Raji (cell line): ENCODE measurements around the gene NEGR1.

ENCODE experiments used
- POLR2A ChIP-seq: IDR thresholded peaks from 2 replicates; pipeline ENCODE4 v1.6.1; 2011; ENCODE audit warnings: low read depth, low read length, control low read depth; ENCODE audit not compliant: insufficient read depth

The NEGR1 gene

GRCh38 chr1:71565262-71565661 is 717.1 kb downstream of the NEGR1 start:
- TF ChIP-seq POLR2A = no peak

GRCh38 chr1:71562298-71562697 is 720.0 kb downstream of the NEGR1 start:
- TF ChIP-seq POLR2A = no peak

DNA sequence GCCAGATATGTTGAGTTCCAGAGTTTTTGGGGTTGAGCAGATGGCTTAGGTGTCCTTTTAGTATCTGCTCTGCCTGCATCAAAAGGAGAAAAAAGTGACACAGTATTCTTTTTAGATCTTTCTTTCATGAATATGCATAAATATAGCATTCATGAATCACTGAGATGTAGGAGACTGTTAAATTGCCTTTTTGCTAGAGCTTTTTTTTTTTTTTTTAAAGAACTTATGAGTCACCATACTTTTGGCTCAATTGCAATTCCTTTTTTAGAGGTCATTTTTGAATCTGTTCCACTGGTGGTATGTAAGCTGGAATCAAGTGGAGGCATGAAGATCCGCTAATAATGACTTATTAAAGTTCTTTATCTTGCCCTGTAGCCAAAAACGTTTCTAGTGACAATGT is 720.6 kb downstream of the NEGR1 start:
- no peak for TF ChIP-seq POLR2A

- no peak for TF ChIP-seq POLR2A
Observed at GRCh38 chr1:71561206-71561605, 721.1 kb downstream of the NEGR1 start.

GRCh38 chr1:71559880-71560279 is 722.5 kb downstream of the NEGR1 start:
- TF ChIP-seq POLR2A = no peak

- TF ChIP-seq POLR2A = no peak
Observed at GRCh38 chr1:71557138-71557537, 725.2 kb downstream of the NEGR1 start.

DNA sequence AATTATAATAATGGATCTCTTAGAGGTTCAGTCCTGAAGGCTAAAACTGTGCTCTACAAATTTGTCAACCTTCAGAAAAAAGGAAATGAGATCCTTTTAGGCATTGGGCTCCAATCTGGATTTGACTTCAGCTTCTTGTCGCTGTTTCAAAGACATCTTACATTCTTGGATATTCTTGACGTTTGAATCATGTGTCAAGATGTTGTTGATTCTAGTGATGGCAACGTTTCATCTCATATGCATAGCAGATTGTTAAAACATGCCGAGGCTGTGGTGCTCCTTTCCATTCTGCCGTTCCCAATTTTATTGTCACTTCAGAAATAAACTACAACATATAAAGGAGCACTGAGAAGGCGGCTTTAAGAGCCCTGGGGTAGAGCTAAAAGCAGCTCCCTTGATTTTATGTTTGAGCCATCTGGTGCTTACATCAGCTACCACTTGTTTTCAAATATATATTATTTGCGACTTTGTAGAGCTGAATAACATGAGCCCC is 733.9 kb downstream of the NEGR1 start:
- no peak for TF ChIP-seq POLR2A

DNA sequence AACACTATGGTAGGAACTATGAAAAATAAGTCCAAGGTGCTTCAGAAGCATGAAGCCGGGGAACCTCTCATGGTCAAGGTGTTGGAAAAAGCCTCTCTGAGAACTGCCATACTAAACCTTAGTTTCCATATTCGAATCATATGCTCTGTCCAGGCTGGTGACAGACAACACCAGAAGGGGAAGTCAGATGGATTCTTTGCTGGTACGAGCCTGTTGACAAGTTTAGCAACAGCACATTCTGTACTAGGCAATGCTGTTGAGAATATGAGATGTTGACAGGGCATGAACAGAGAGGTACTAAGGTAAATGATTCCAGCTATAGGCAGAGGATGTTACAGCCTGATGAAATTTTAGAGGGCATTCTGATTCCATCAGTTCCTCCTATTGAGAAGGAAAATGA is 740.2 kb downstream of the NEGR1 start:
- no peak for TF ChIP-seq POLR2A

GRCh38 chr1:71533950-71534349 is 748.4 kb downstream of the NEGR1 start:
- TF ChIP-seq POLR2A = no peak

DNA sequence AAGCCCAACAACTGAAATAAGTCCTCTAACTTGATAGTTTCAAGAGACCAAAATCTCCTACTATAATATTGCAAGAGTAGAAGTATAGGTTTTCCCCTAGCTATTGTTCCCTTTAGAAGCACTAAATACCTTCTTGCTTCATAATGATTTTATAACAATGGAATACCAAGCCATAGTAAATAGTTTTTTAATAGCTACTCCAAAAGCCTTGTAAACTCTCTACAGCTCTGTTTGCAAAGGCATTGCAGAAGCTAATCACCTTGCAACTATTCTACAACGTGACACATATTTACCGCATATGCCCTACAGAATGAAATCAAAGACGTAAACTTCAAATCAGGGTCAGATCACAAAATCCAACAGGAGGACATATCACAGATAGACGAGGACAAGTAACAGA is 750.0 kb downstream of the NEGR1 start:
- TF ChIP-seq POLR2A = no peak

GRCh38 chr1:71526824-71527223 is 755.5 kb downstream of the NEGR1 start:
- TF ChIP-seq POLR2A = no peak

DNA sequence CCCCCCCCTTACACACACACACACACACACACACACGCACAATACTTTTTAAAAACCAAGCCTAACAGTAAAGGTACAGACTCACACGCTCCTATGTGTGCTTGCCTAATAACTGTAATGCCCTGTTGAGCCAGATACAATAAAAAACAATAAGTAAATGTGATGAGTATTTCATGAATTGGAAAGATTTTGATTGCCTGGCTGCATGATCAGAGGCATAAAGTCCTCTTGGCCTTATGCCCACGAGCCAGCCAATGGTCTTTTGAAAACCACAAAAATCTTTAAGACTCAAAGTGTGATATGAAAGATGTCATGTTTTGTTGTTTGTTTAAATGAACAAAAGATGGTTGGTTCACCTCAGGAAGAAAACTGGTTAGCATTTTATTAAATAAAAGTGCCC is 759.6 kb downstream of the NEGR1 start:
- no peak for TF ChIP-seq POLR2A

- no peak for TF ChIP-seq POLR2A
Observed at GRCh38 chr1:71521655-71522264, 760.6 kb downstream of the NEGR1 start.

- no peak for TF ChIP-seq POLR2A
Observed at GRCh38 chr1:71511505-71511904, 770.8 kb downstream of the NEGR1 start.

DNA sequence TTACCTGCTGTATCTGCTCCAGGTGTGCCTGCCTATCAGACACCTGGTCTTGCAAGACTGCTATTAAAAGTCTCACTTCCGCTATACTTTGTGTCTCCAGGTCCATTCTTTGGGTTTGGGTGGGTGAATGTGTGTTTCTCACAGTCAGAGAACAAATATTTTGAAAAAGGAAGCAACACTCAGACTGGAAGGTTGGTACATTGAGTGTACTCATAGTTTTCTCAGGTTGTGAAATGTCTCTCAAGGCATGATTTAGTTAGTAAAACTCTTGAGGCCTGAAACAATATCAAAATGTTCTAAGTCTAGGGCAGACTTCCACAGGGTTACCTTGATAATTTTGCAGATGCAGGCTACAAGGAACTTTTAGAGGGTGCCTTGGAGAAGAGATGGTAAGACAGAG is 771.6 kb downstream of the NEGR1 start:
- no peak for TF ChIP-seq POLR2A

DNA sequence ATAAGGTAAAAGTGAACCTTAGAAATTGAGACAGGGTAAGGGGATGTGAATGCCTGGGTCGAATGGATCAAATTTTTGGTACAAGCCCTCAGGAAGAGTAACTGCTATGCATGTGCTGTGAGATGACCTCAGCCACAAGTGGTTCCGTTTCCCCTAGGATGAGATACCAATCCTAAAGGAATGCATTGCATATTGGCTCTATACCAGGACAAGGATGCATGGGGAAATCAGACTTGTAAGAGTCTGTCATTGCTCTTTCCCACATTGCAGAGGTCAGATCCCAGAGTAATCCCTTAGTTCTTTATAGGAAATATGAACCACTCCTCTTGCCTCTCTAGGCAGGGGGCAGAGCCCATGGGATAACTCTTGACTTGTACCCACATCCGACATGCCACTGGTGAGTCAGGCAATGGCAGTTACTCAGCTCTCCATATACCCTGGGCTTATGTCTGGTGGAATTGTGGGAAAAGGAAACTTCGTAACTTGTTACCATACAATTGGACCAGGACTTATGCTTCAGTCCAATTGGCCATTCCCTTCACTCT is 773.2 kb downstream of the NEGR1 start:
- TF ChIP-seq POLR2A = no peak

DNA sequence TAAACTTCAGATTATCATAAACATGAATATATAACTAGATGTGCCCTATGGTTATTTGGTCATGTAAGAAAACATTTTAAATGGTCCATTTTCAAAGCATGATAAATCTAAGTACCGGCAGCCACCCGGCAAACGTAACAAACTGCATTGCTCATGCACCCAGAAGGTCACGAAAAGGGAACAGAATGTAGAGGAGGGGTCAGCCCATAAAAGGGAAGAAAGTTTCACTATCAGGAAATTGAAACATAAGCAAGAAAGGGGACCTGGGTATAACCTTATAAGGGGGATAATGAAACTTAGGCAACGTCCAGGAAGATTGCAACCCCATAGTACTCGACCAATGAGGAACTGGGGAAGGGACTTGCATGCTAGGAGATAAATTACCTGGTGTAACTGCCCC is 780.3 kb downstream of the NEGR1 start:
- no peak for TF ChIP-seq POLR2A
